ENCODE data around the gene OR51B5. TPM values are rescaled to one million over a fixed set of nuclear protein-coding genes. Genes with fewer than 3 reads are reported as not detected.
"Not testable (repeated sequence)": the region's sequence is repeated elsewhere in the genome, so short reads cannot be mapped to it uniquely, and the experiment has no call there.

The OR51B5 gene
- total RNA-seq, 1 experiment from 2014 or later, result 1.7 TPM

DNA sequence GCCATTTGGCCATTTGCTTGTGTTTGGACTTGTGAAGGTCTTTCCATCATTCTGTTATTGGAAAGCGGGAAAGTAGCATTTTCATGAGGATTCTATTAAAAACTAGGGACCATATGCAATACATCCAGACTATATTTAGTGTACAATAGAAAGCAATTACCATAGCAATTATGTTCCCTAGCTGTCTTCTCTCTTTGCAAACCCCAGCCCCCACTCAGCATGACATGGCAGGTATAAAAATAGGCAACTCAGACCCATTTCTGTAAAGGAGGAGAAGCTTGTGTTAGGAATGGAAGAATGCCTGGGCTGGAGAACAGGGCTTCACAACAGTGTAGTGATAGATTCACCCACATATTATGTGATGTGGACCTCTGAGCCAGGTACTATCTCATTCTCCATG, 20.4 kb upstream of the OR51B5 start:
- no peak overlapping the region for H3K4me2 ChIP-seq (ENCODE audit: low read length)
- BruUV-seq (replicated peaks), result no TSS peak
- DNase-seq (no peak), ATAC-seq (no peak)
- H3K27me3 ChIP-seq (ENCODE audit: low read length), result no peaks in the 10 kb centered on the region
- H3K4me3 ChIP-seq (ENCODE audit: low read length), result no peak overlapping the region
- POLR2A ChIA-PET (ENCODE audit: unreplicated experiment), result no interaction called here
- H2AFZ ChIP-seq (ENCODE audit: low read length), result no peak overlapping the region
- CTCF ChIA-PET, result no interaction called here
- intact Hi-C loops (cut with micrococcal nuclease), result no loop called here
- no peaks in the 10 kb centered on the region for H3K9me2 ChIP-seq (replicated peaks; ENCODE audit: low read length)
- no peaks in the 10 kb centered on the region for H3K36me3 ChIP-seq (ENCODE audit: low read depth, low read length)
- H3K9ac ChIP-seq (ENCODE audit: low read length), result no peak overlapping the region
- no peaks in the 10 kb centered on the region for H3K4me1 ChIP-seq (ENCODE audit: insufficient read depth, low read length)
- H3K9me3 ChIP-seq (ENCODE audit: low read length), result no peaks in the 10 kb centered on the region
- TF ChIP-seq EZH2phosphoT487 (IDR thresholded peaks at IDR 0.05; ENCODE audit: borderline replicate concordance, low read length) (no peak), EZH2 (IDR thresholded peaks at IDR 0.05; ENCODE audit: low read length, unreplicated experiment) (no peak)
- TF ChIP-seq, protein P1, sequence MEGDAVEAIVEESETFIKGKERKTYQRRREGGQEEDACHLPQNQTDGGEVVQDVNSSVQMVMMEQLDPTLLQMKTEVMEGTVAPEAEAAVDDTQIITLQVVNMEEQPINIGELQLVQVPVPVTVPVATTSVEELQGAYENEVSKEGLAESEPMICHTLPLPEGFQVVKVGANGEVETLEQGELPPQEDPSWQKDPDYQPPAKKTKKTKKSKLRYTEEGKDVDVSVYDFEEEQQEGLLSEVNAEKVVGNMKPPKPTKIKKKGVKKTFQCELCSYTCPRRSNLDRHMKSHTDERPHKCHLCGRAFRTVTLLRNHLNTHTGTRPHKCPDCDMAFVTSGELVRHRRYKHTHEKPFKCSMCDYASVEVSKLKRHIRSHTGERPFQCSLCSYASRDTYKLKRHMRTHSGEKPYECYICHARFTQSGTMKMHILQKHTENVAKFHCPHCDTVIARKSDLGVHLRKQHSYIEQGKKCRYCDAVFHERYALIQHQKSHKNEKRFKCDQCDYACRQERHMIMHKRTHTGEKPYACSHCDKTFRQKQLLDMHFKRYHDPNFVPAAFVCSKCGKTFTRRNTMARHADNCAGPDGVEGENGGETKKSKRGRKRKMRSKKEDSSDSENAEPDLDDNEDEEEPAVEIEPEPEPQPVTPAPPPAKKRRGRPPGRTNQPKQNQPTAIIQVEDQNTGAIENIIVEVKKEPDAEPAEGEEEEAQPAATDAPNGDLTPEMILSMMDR (conservative IDR thresholded peaks at IDR 0.05; ENCODE audit: low read depth, low read length), result no peak
- no peaks in the 10 kb centered on the region for H4K20me1 ChIP-seq (ENCODE audit: low read length)
- no peaks in the 10 kb centered on the region for H3K79me2 ChIP-seq (ENCODE audit: low read length)
- H3F3A ChIP-seq (ENCODE audit: low read length, unreplicated experiment), result no peaks in the 10 kb centered on the region
- H3K27ac ChIP-seq (ENCODE audit: low read length), result no peak overlapping the region

GRCh38 chr11:5362017-5362625, 18.8 kb upstream of the OR51B5 start:
- H3K9me3 ChIP-seq (ENCODE audit: low read length), result no peaks in the 10 kb centered on the region
- H3K36me3 ChIP-seq (ENCODE audit: low read depth, low read length), result no peaks in the 10 kb centered on the region
- H3K27ac ChIP-seq (ENCODE audit: low read length), result no peak overlapping the region
- intact Hi-C loops (cut with micrococcal nuclease), result no loop called here
- no peaks in the 10 kb centered on the region for H3K27me3 ChIP-seq (ENCODE audit: low read length)
- H3F3A ChIP-seq (ENCODE audit: low read length, unreplicated experiment), result no peaks in the 10 kb centered on the region
- no peaks in the 10 kb centered on the region for H3K9me2 ChIP-seq (replicated peaks; ENCODE audit: low read length)
- POLR2A ChIA-PET (ENCODE audit: unreplicated experiment), result no interaction called here
- H3K4me1 ChIP-seq (ENCODE audit: insufficient read depth, low read length), result no peaks in the 10 kb centered on the region
- H3K4me2 ChIP-seq (ENCODE audit: low read length), result no peak overlapping the region
- TF ChIP-seq EZH2phosphoT487 (IDR thresholded peaks at IDR 0.05; ENCODE audit: borderline replicate concordance, low read length), result no peak
- ATAC-seq (no peak), DNase-seq (no peak)
- no peaks in the 10 kb centered on the region for H4K20me1 ChIP-seq (ENCODE audit: low read length)
- no TSS peak for BruUV-seq (replicated peaks)
- H3K9ac ChIP-seq (ENCODE audit: low read length), result no peak overlapping the region
- no peaks in the 10 kb centered on the region for H3K79me2 ChIP-seq (ENCODE audit: low read length)
- CTCF ChIA-PET, result no interaction called here
- no peak overlapping the region for H3K4me3 ChIP-seq (ENCODE audit: low read length)
- H2AFZ ChIP-seq (ENCODE audit: low read length), result no peak overlapping the region

GRCh38 chr11:5356031-5356430, 12.7 kb upstream of the OR51B5 start:
- H4K20me1 ChIP-seq (ENCODE audit: low read length); POLR2A ChIA-PET (ENCODE audit: unreplicated experiment); DNase-seq; H3K4me1 ChIP-seq (ENCODE audit: insufficient read depth, low read length); H3K27ac ChIP-seq (ENCODE audit: low read length); H3F3A ChIP-seq (ENCODE audit: low read length, unreplicated experiment); H3K9me2 ChIP-seq (replicated peaks; ENCODE audit: low read length); H3K36me3 ChIP-seq (ENCODE audit: low read depth, low read length); ATAC-seq; intact Hi-C loops (cut with micrococcal nuclease); H3K27me3 ChIP-seq (ENCODE audit: low read length); H2AFZ ChIP-seq (ENCODE audit: low read length); H3K4me3 ChIP-seq (ENCODE audit: low read length); CTCF ChIA-PET; H3K4me2 ChIP-seq (ENCODE audit: low read length); H3K9ac ChIP-seq (ENCODE audit: low read length); H3K79me2 ChIP-seq (ENCODE audit: low read length); BruUV-seq (replicated peaks); H3K9me3 ChIP-seq (ENCODE audit: low read length): not testable (repeated sequence)

DNA sequence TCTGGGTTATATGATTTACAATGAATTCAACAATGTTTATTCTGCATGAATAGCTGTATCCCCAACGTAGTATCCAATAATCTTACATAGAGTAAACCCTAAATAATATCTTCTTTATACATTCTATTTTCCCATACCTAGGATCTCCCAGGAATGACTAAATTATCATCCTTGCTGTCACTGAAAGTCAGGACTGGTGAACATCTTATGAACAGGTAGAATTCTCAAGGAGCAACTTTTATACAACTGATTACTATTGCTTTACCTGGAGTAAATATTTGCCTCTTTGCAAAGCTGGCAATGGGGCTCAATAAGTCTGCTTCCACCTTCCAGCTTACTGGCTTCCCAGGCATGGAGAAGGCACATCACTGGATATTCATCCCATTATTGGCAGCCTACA, 7.9 kb upstream of the OR51B5 start, which contains the start of gene OR51B6:
Gene OR51B6, plus strand, starts transcription at position 301 of the 400 bp plus-strand sequence. Its CDS starts 0 bp downstream, at position 301.
- CTCF ChIA-PET, result no interaction called here
- intact Hi-C loops (cut with micrococcal nuclease), result no loop called here
- BruUV-seq (replicated peaks), result no TSS peak

More for the DNA sequence above, 7.9 kb upstream of the OR51B5 start, which contains the start of gene OR51B6:
- no peak for ATAC-seq
- POLR2A ChIA-PET (ENCODE audit: unreplicated experiment), result no interaction called here
- Histone ChIP-seq H2AFZ (ENCODE audit: low read length) (no peak within 1 kb of the TSS), H3K27me3 (ENCODE audit: low read length) (no peaks in the 10 kb centered on the region), H3K4me3 (ENCODE audit: low read length) (no peak within 1 kb of the TSS), H3K9me2 (replicated peaks; ENCODE audit: low read length) (no peaks in the 10 kb centered on the region), H3K36me3 (ENCODE audit: low read depth, low read length) (no peaks in the 10 kb centered on the region), H3K4me1 (ENCODE audit: insufficient read depth, low read length) (no peaks in the 10 kb centered on the region), H3K9ac (ENCODE audit: low read length) (no peak within 1 kb of the TSS), H4K20me1 (ENCODE audit: low read length) (no peaks in the 10 kb centered on the region), H3K79me2 (ENCODE audit: low read length) (no peaks in the 10 kb centered on the region), H3K9me3 (ENCODE audit: low read length) (no peaks in the 10 kb centered on the region), H3K4me2 (ENCODE audit: low read length) (no peak within 1 kb of the TSS), H3K27ac (ENCODE audit: low read length) (no peak within 1 kb of the TSS), H3F3A (ENCODE audit: low read length, unreplicated experiment) (no peaks in the 10 kb centered on the region)
- TF ChIP-seq EZH2phosphoT487 (IDR thresholded peaks at IDR 0.05; ENCODE audit: borderline replicate concordance, low read length), result no peak
- no peak for TF ChIP-seq EZH2 (IDR thresholded peaks at IDR 0.05; ENCODE audit: low read length, unreplicated experiment)
- TF ChIP-seq, protein P1 (conservative IDR thresholded peaks at IDR 0.05; ENCODE audit: low read depth, low read length), result no peak
- DNase-seq, result no peak

Data from PC-3 (cell line).